GM12892 (cell line): ENCODE data around the gene CAPZA1.

ENCODE experiments used
- POLR2A ChIP-seq: IDR thresholded peaks from 2 replicates; pipeline ENCODE4 v1.6.1; 2011; ENCODE audit warnings: low read depth, low read length, control low read depth
- POLR2AphosphoS5 ChIP-seq: IDR thresholded peaks from 2 replicates; pipeline ENCODE4 v1.6.1; 2011; ENCODE audit warnings: low read depth, low read length, control low read depth
- TAF1 ChIP-seq: IDR thresholded peaks from 2 replicates; pipeline ENCODE4 v1.6.1; 2011; ENCODE audit warnings: low read depth, mild to moderate bottlenecking, control low read depth, low read length, borderline replicate concordance

- TF ChIP-seq POLR2AphosphoS5 (no peak), POLR2A (no peak), TAF1 (no peak)
Measured at GRCh38 chr1:112719706-112720105, 100.1 kb downstream of the CAPZA1 start.
